Neural crest cell (in vitro differentiated cells): ENCODE results near the gene CD300A. TPM values are rescaled to one million over a fixed set of nuclear protein-coding genes. Genes with fewer than 3 reads are reported as not detected.
A peak's percentile ranks its signal among the peaks of the same experiment; 100 is the strongest.

ENCODE experiments used
- DNase-seq: peaks from one replicate; pipeline ENCODE4 v3.0.0; 2021; ENCODE audit warnings: low read depth, mixed read lengths, low spot score
- H3K27ac Mint-ChIP-seq: one replicate; pipeline ENCODE4 v1.8.0; 2021; ENCODE audit warnings: mild to moderate bottlenecking, mixed read lengths; ENCODE audit not compliant: unreplicated experiment
- H3K27me3 Mint-ChIP-seq: 2 replicates; pipeline ENCODE4 v1.8.0; 2021; ENCODE audit warnings: low read depth, mild to moderate bottlenecking, mixed read lengths
- H3K36me3 Mint-ChIP-seq: 2 replicates; pipeline ENCODE4 v1.8.0; 2021; ENCODE audit warnings: low read depth, mild to moderate bottlenecking, mixed read lengths
- H3K4me1 Mint-ChIP-seq: 2 replicates; pipeline ENCODE4 v1.8.0; 2021; ENCODE audit warnings: mixed read lengths
- H3K4me3 Mint-ChIP-seq: one replicate; pipeline ENCODE4 v1.8.0; 2021; ENCODE audit warnings: mild to moderate bottlenecking, mixed read lengths
- H3K9me3 Mint-ChIP-seq: 2 replicates; pipeline ENCODE4 v1.8.0; 2021; ENCODE audit warnings: mixed read lengths
- CTCF ChIP-seq: fragments of 200-600 bp; sonication (generic); conservative IDR thresholded peaks from 2 replicates; pipeline ENCODE4 v1.5.0; 2021; ENCODE audit warnings: antibody characterized with exemption, mild to moderate bottlenecking
- total RNA-seq: library from RNA; stranded (reverse); gene quantifications from 2 replicates; pipeline ENCODE4 v1.2.1, GENCODE V29; 2021

CD300A gene
- total RNA-seq, 1 donor from 2014 or later: not detected

- Mint-ChIP-seq H3K27me3 (peaks cover 50% of the 10 kb centered on the region), H3K36me3 (peaks cover 3% of the 10 kb centered on the region), H3K27ac (no peak overlapping the region), H3K4me3 (peak overlapping the region; percentile 8), H3K4me1 (peaks cover 14% of the 10 kb centered on the region), H3K9me3 (no peaks in the 10 kb centered on the region)
- DNase-seq: no peak
- TF ChIP-seq CTCF: no peak
These were observed 30.6 kb upstream of the CD300A start for GRCh38 chr17:74435775-74436359.

GRCh38 chr17:74437702-74438101, 28.7 kb upstream of the CD300A start:
- DNase-seq: no peak
- Mint-ChIP-seq H3K27ac (no peak overlapping the region), H3K27me3 (peaks cover 36% of the 10 kb centered on the region), H3K36me3 (peaks cover 3% of the 10 kb centered on the region), H3K4me3 (peak overlapping the region; percentile 51), H3K9me3 (no peaks in the 10 kb centered on the region), H3K4me1 (peaks cover 11% of the 10 kb centered on the region)
- peak; percentile 76 for TF ChIP-seq CTCF

- no peaks in the 10 kb centered on the region for H3K9me3 Mint-ChIP-seq
- no peak overlapping the region for H3K4me3 Mint-ChIP-seq
- TF ChIP-seq CTCF: no peak
- H3K27me3 Mint-ChIP-seq: peaks cover 19% of the 10 kb centered on the region
- no peak for DNase-seq
- no peaks in the 10 kb centered on the region for H3K36me3 Mint-ChIP-seq
- no peak overlapping the region for H3K27ac Mint-ChIP-seq
- peaks cover 25% of the 10 kb centered on the region for H3K4me1 Mint-ChIP-seq
These were observed 26.5 kb upstream of the CD300A start for GRCh38 chr17:74439691-74440567.

GRCh38 chr17:74441537-74441936, 24.9 kb upstream of the CD300A start:
- Mint-ChIP-seq H3K9me3 (no peaks in the 10 kb centered on the region), H3K4me1 (peaks cover 26% of the 10 kb centered on the region), H3K4me3 (no peak overlapping the region), H3K27me3 (peaks cover 4% of the 10 kb centered on the region), H3K36me3 (no peaks in the 10 kb centered on the region), H3K27ac (no peak overlapping the region)
- TF ChIP-seq CTCF: no peak
- DNase-seq: no peak

- Mint-ChIP-seq H3K27me3 (peaks cover 2% of the 10 kb centered on the region), H3K9me3 (no peaks in the 10 kb centered on the region), H3K27ac (no peak overlapping the region), H3K4me3 (no peak overlapping the region), H3K36me3 (no peaks in the 10 kb centered on the region), H3K4me1 (peaks cover 26% of the 10 kb centered on the region)
- DNase-seq: no peak
- no peak for TF ChIP-seq CTCF
These were observed 24.2 kb upstream of the CD300A start for GRCh38 chr17:74442291-74442669.
